Measurements from ENCODE around the gene KCNK1.
A peak's percentile ranks its signal among the peaks of the same experiment; 100 is the strongest.

KCNK1 gene

DNA sequence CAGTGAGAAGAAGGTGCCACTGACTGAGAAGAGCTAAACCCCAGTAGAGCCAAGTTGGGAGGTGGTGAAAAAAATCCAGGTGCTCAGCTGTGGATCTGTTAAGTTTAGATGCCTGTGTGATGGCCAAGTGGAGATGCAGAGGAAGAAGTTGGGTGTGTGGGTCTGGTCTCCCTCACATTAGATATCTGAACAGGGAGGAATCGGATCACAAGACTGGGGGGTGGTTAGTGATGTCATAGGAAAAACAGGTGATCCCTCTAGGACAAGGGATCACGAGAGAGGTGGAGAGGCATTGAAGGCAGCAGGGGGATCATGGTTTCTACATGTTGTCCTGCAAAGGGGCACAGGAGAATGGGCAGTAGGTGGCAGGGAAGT is 22.6 kb downstream of the KCNK1 start:
- DNase-seq (ENCODE audit: low read depth) = no peak

DNA sequence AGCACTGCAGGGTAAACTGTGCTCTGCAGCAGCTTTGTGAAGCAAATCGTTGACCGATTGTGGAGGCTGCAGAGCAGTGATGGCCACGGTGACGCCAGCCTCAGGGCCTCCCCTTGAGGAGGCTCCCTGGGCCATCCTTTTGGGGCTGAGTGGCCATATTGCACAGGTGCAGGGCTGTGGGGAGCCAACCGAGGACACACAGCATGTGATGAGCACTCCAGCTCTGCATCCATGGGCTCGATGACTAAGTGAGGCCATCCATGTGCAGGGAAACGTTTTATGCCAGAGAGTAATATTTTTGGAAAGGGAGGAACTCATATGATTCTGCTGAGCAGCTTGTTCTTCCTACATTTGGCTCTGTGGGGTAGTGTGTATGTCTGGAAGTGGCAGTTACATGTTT is 24.6 kb downstream of the KCNK1 start:
- no peak for DNase-seq (ENCODE audit: low read depth)

DNA sequence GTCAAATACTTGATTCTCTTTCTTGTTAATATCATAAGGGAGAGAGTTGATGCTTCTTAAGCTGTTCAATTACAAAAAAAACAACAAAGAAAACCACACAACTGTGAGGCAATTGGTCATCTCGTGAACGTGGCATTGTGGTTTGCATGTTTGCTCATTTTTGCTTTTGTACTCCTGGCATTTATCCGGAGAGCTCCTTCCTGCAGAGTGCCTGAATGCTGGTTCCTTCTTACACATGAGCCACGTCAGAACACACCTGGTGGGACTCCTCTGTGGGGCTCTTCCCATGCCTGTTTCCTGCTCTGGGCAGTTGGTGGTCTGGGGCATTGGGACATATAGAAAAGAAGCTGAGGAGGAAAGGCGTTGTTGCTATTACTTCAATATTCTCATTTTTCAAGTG is 25.7 kb downstream of the KCNK1 start:
- no peak for DNase-seq (ENCODE audit: low read depth)

DNA sequence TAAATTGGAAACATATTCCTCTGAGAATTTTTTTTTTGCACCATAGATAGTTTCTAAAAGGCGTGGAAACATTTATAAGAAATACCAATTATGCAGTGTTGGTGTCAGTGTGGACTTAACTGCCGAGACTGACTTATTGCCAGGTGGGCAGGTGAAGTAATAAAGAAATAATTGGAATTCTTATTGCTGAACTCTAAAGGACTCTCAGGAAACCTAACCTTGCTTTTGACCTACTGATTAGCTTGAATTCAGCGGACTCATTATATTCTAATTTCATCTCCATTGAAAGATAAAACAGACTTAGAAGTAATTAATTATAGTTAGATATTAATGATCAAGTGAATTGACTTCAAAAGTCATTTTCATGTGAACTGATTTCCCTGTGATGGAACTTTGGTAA is 26.3 kb downstream of the KCNK1 start:
- DNase-seq (ENCODE audit: low read depth) = no peak

DNA sequence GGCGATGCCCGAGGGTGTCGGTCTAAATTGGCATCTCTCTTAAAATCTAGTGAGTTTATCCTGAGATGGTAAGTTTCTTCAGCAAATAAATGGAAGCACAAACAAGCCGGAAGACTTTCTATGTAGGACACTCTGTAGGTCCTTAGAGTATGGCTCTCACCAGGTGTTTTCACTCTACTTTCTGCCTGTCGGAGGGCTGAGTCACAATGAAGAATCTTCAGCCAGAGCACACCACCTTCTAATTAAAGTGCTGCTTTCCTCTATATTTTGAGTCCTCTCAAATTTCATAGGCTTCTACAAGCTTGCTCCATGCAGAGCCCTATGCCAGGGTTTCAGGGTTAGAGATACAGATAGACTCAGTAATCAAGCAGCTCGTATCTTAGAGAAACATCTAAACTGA is 27.1 kb downstream of the KCNK1 start:
- DNase-seq (ENCODE audit: low read depth) = no peak

DNA sequence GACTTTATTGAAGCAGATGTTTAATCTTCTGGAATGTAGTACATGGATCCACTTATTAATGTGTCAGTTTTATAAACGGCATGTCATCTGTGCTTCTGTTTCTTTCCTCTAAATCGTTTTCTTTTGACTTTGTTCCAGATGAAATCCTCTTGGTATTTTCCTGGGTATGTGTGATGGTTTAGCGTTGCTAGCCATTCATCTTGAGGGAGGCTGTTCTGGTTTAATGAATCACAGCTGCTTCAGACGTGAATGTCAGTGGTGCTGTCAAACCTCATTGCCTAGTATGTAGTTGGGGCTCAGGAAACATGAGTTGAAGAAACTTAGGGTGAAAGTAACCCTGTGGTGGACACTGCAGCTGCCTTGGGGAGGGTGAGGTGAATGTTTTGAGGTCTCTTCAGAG is 33.2 kb downstream of the KCNK1 start:
- DNase-seq (ENCODE audit: low read depth) = peak; percentile 43

DNA sequence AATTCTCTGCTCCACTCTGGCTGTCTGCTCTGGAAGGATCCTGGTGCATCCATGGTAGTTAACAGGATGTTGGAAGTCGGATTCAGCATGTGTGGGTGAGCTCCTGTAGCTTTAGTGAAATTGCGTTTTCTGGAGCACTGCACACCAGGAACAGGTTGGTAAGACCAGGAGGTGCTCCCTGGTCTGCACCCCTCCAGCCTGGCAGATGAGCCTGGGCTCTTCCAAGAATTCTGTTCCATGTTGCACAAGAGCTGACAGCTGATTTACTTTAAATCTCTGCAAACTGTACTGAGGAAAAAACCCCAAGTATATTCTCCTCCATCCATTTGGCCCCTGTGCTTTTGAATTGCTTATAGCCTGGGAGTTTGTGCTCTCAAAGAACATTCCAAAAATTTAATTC is 33.7 kb downstream of the KCNK1 start:
- no peak for DNase-seq (ENCODE audit: low read depth)

DNA sequence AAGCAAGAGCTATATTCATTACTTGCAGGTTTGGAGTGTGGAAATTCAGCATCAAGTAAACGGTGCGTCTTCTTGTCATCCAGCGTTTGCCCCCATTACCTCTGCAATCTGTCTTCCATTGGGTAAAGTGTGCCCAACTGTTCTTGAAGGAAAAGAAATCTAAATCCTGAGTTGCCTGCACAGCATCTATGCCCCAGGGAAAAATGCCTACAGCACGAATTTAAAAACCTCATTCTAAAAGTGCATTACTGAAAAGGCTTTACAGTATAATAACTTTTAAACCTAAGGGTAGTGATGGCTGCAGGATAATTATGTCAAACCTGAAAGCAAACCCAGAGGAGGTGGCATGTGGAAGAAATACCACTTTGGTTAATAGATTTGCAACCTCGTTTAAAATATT is 37.2 kb downstream of the KCNK1 start:
- no peak for DNase-seq (ENCODE audit: low read depth)

DNA sequence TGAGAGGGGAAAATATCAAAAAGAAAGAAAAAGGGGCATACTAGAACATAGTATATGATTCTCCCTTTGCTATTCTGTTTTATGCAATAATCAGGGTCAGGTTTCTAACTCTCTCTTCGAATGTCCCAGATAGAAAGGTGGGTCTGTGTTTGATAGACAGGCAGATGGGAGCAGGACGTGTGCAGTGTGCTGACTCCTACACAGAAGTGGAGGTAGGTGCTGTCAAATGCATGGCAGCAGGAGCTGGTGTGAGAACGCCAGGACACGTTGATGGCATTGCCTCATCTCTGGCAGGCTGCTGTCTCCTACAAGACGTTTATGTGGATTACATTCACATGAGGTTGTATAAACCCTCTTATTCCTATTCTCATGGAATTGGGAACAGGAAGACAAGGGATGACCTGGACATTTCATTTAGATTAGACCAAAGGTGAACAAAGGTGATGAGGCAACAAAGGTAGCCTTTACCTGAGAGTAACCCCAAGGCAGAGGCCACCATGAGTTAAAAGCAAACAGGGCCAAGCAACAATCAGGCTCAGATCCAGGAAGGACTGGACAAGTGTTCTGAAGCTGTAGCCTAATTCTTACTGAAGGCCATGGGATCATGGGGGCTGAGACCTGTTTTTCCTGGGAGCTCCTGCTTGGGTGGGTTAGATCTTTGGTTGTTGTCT is 37.8 kb downstream of the KCNK1 start:
- DNase-seq (ENCODE audit: low read depth) = no peak

DNA sequence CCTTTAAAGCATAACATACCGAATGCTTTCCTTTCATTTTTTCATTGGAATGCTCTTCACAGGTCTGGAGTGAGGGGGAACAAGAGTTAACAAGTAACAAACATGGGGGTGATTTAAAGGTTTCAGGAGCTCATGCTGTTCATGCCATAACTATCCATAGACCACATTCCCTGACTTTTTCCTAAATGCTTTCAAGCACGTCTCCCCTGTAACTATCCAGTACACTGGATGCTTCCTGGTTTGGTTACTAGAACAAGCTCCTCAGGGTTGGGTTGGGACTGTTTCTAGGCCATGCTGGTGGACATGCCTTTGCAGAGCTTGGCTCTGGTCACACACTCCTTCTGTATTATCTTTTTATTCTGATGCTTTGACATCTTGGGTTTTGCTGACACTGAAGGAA is 38.6 kb downstream of the KCNK1 start:
- DNase-seq (ENCODE audit: low read depth) = no peak

DNA sequence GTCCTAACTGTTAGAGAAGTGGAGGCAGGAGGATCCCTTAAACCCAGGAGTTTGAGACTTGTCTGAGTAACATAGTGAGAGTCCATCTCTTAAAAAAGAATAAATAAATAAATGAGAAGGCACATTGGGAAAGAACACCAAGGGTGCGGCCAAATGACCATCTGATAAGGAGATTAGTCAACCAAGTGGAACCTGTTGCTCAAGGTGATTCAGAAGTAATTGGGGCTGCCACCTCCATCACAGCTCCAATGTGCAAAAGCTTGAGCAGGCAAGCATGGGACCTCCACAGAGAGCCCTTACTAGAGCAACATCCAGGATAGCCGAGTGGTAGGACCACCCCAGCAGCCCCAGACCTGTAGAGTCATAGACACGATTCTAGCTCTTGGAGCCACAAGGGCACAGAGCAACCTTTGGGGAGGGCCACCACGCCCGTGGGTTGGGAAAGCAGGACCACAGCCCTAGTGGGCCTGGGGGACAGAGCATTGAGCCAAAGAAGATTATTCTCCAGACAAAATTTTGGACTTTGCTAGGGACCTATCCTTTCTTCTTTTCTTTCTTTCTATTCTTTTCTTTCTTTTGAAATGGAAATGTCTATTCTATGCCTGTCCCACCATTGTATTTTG is 40.9 kb downstream of the KCNK1 start:
- no peak for DNase-seq (ENCODE audit: low read depth)

DNA sequence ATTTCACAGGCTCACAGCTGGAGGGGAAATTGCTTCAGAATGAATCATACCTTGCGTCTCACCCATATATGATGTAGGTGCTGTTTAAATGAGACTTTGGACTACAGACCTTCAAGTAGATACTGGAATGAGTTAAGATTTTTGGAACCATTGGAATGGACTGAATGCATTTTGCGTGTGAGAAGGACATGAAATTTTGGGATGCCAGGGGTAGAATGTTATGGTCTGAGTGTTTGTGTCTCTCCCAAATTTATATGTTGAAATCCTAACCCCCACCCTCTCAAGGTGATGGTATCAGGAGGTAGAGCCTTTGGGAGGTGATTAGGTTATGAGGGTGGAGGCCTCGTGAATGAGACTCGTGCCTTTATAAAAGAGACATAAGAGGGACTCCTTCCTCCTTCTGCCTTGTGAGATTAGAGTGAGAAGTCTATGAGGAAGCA is 41.4 kb downstream of the KCNK1 start:
- no peak for DNase-seq (ENCODE audit: low read depth)

DNA sequence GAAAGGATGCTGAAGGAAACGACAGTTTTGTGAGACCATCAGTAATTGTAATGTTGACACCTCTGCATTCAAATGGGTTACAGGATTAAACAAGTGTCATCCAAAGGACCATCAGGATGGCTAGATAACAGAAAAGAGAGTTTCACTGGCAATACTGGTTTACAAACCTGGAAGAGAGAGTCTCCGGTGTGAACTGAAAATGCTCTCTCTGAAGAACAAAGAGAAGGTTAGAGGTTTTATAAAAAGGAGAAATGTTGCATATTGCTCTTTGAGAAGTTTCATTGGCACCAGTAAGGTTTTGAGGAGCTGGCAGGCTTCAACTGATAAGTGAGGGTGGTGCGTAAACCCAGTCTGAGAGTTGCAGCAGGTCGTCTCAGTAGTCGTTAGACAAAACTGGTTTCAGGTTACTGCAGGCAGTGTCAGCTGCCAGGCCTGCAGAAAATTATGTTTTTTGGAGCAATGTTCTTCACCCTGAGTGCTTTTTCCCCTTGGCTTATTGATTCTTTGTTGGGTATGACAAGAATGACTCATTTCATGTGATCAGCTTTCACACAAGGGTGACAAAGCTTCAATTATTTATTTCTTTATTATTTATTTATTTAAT is 42.2 kb downstream of the KCNK1 start:
- DNase-seq (ENCODE audit: low read depth) = no peak

DNA sequence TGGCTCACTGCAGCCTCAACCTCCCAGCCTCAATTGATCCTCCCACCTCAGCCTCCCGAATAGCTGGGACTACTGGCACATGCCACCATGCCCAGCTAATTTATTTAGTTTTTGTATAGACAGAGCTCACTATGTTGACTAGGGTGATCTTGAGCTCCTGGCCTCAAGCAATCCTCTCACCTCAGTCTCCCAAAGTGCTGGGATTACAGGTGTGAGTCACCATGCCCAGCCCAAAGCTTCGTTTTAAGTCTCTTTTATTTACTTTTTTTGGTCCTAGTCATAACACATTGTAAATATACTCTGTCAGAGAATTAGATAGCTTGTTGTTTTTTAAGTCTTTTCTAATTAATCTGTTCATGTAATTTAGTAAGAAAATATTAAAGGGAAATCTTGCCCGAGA is 42.8 kb downstream of the KCNK1 start:
- DNase-seq (ENCODE audit: low read depth) = no peak

DNA sequence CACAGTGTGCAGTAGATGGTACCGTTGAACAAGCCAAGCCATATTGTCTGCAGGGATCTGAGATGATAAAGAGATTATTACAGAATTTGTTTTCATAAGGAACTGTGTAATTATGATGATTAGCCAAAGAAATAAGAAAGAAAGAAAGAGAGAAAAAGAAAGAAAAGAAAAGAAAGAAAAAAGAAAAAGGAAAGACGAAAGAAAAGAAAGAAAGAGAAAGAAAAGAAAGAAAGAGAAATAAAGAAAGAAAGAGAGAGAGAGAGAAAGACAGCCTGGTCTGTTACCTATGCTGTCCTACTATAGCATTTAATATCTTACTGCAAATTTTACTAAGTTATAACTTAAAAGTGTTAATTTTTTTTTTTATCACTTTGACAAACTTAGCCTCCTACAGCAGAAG is 43.6 kb downstream of the KCNK1 start:
- DNase-seq (ENCODE audit: low read depth) = no peak

DNA sequence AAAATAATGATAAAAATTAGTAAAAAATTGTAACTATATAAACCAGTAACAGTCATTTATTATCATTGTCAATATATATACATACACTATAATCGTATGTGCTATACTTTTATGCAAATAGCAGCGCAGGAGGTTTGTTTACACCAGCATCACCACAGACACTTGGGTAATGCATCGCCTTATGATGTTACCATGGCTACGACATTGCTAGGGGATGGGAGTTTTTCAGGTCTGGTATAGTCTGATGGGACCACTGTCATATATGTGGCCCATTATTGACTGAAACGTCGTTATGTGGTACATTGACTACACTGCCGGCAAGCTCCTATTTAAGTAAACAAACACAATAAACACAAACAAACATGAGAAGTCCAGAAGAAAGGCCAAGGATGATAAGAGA is 45.6 kb downstream of the KCNK1 start:
- no peak for DNase-seq (ENCODE audit: low read depth)

DNA sequence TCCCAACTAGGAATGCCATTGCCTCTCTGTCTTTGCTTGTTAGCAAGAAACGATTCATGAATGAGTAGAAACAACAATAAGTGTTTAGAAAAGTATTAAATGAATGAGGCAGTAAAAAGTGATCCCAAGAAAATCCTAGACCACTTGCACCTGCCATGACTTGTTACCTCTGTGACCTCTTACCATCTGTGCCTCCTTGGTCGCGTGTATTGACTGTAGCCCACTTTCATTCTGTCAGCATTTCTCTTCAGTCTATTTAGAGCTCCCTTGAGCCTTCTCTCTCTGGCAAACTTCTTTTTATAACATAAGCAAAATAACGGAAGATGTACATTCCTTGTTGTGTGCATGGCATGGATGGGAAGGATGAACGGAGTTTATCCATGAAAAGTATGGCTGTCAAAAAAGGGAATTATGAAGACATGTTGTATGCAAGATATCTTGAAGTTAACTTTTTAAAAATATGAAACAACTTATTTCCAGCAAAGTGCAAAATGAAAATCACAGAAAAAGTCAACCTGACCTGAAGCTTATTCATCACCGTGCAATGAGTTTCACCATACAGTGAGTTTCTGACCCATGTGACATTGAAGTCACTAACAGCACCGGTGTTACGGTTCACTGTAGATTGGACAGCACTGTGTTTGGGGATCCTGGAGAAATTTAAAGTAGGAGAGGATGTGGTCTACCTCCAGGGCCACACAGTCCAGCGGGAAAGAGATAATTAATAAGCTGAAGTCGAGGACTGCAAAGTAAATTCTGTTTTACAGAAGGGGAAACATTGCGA is 47.7 kb downstream of the KCNK1 start:
- DNase-seq (ENCODE audit: low read depth) = no peak

DNA sequence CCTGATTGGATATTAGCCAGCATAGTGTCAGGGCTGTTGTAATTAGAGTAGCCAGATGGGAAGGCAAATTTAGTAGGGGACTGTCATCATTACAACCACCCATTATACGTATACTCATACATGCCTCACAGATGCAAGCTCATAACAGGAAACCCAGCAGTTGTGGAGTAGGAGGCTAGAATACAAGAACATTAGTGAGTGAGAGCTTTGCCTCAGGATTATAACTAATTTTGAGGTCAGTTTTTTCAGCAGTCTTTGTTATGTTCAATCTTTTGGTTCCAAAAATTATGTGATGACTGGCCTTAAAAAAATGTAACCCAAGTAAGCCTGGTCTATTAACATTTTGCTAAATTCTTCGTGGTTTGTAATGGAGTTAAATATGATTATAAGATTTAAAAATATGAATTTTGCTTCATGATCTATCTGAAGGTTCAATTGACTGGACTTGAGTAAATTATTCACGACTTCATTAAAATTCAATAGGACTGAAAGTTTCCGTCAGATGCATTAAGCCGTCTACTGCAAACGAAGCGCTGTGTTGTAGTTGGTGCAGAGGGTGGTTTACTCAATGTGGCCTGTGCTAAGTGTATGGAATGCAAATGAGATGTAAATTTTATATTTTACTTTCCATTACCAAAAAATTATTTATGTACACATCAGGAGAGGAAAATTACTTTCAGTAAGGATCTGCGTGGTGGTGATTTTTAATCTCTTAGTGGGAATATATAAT is 48.8 kb downstream of the KCNK1 start:
- DNase-seq (ENCODE audit: low read depth) = no peak

DNA sequence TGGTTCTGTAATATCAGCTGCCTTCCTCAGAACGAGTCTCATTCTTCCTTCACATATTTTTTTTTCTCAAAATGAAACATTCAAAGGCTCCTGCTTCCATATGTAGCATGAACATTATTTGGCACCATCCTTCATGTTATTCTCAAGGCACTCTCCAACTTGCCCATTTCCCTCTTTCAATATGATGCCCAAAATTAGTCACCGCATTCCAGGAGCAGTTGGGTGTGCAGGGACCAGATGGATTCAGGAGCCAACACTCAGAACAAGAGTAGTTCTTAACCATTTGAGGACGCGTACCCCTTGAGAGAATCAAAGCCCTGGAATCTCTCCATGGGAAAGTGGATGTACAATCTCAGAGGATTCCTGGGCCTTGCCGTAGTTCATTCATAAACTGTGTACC is 50.3 kb downstream of the KCNK1 start:
- no peak for DNase-seq (ENCODE audit: low read depth)

DNA sequence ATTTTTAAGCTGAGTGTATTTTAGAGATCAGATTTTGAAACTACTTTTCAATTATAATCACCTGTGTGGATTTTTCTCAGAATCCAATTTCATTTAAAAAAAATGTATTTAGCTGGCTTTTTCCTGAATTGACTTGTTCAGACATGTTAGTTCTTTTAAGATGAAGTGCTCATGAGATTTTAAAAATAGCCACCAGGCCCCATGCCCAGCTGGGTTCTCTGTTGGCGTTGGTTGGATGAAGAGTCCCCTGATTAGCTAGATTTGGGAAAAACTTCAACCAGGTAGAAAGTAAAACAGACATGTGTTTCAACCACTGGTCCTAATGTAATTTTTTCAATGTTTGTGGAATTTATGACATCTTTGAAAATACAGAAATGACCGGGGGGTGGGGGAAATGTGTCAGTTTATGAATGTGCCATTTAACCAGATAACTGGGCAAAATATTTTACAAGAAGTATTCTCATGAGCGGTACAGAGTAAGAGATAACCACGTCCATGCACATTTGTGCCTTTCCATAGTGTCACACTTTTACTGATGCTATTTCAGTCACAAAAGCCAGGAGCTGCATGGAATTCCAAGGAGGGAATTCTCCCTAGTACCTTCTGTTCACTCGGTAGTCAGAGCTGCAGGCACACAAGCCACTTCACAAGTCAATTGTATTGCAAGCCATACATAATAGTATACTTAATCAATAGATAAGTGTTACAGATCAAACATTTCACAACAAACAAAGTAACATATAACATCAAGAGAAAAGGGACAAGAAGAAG is 51.1 kb downstream of the KCNK1 start:
- no peak for DNase-seq (ENCODE audit: low read depth)

DNA sequence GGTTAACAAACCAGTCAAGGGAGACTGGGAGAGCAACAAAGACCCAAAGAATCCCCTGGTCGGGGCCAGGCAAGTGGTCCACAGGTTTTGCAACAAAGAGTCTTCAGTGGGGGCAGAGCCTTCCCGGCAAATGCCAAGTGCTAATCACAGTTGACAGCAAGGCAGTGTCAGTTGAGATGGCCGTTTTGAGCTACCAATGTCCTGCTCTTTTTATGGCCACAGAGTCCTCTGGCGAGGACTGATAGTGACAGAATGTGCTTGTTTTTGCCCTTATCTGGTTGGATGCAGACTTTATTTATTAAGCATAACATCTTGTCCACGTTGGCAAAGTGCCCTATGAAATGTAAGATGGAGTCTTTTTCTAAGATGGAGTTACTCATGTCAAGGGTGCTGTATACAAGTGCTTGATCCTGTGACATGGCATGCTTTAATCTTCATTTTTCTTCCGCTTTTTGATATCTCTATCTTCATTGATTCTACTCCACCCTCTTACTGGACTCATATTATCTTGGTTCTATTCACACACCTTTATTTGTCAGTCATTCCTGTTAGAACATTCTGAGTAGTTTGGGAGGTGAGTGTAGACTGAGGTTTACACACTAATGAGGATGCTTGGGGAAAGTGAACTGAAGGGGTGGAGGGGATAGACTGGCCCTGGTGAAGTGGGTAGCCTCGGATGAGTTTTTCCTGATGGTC is 51.8 kb downstream of the KCNK1 start:
- DNase-seq (ENCODE audit: low read depth) = no peak

Data from GM04504 (cell line).